Stimulated activated CD4-positive, alpha-beta T cell treated with anti-CD3 and anti-CD28 coated beads, TNF-alpha, amount 100 ng/mL, for 24 hours (primary cell): ENCODE data around the gene OR2T6.
"Not testable (repeated sequence)": the region's sequence is repeated elsewhere in the genome, so short reads cannot be mapped to it uniquely, and the experiment has no call there.

ENCODE experiments used
- DNase-seq, 3 experiments: peaks; one replicate each; pipeline ENCODE4 v3.0.0-alpha.2; 2020; ENCODE audit warnings: low read depth in 3 of 3

OR2T6 gene

DNA sequence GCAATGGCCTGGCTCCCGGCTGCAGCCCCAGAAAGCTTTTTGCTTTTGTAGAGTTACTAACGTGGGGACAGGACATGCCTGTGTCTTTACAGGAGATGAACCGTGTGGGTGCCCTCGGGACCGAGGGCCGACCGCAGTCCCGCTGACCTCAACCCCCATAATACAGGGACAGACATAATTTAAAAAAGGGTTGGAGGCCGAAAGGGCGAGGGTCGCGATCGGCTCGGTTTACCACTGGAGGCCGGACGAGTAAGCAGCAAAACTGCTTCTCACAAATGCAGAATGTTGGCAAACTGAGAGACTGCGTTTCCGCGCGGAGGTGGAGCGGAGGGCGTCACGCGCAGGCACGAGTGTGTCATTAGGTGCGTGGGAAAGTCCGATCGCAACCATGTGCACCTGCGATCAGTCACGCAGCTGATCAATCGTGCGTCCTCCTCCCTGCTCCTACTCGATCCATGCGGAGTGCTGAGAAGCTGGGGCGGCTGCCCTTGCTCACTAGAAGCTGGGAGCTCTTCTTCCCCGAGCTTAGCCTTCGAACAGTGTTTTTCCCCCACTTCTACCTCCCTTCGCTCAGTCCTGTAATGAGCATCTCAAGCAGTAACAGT is 58.4 kb downstream of the OR2T6 start:
- not testable (repeated sequence) for DNase-seq

DNA sequence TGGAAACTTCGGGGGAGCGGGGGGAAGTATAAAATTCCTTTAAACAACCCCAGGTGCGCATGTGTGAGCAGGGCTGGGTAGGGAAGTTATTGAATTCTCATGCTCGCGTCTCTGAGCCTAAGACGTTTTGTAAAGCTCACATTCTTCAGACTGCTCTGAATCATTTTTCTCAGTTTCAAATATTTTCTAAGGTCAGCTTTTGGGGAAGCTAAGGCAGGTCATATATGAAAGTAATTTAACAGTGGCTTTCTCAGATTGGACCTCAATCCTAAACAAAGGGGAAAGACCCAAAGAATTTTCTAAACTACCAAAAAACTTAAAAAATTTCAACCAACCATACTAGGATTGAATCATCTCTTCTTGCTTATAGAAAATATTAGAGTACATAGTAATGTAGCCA is 59.4 kb downstream of the OR2T6 start:
- DNase-seq: not testable (repeated sequence)

- DNase-seq: not testable (repeated sequence)
Observed at GRCh38 chr1:248436303-248436702, 60.8 kb downstream of the OR2T6 start.

- not testable (repeated sequence) for DNase-seq
Observed at GRCh38 chr1:248438668-248439067, 63.1 kb downstream of the OR2T6 start.

GRCh38 chr1:248439283-248439682 is 63.7 kb downstream of the OR2T6 start:
- not testable (repeated sequence) for DNase-seq
